Activated CD4-positive, alpha-beta T cell treated with anti-CD3 and anti-CD28 coated beads, Interleukin-2, amount 10 ng/mL, durations not matched to agents 24 days and 14 days (primary cell): Measurements from ENCODE around the gene EFCAB3. TPM values are rescaled to one million over a fixed set of nuclear protein-coding genes. Genes with fewer than 3 reads are reported as not detected.
A peak's percentile ranks its signal among the peaks of the same experiment; 100 is the strongest.
"Not testable (repeated sequence)": the region's sequence is repeated elsewhere in the genome, so short reads cannot be mapped to it uniquely, and the experiment has no call there.

Experiments
- DNase-seq: peaks from one replicate; pipeline ENCODE4 v3.0.0; 2022
- H3K27ac Mint-ChIP-seq: one replicate; pipeline ENCODE4 v1.8.0; 2022; ENCODE audit warnings: mild to moderate bottlenecking, mixed read lengths
- H3K27me3 Mint-ChIP-seq: one replicate; pipeline ENCODE4 v1.8.0; 2022; ENCODE audit warnings: mixed read lengths
- H3K36me3 Mint-ChIP-seq: one replicate; pipeline ENCODE4 v1.8.0; 2022; ENCODE audit warnings: low read depth, mild to moderate bottlenecking, mixed read lengths
- H3K4me1 Mint-ChIP-seq: one replicate; pipeline ENCODE4 v1.8.0; 2021; ENCODE audit warnings: mixed read lengths
- H3K4me3 Mint-ChIP-seq: one replicate; pipeline ENCODE4 v1.8.0; 2022; ENCODE audit warnings: mild to moderate bottlenecking, moderate library complexity, mixed read lengths
- H3K9me3 Mint-ChIP-seq: one replicate; pipeline ENCODE4 v1.8.0; 2021; ENCODE audit warnings: mixed read lengths
- intact Hi-C: fragments of 100-400 bp; cut with micrococcal nuclease; formaldehyde crosslinking; loops from one replicate; pipeline ENCODE4 v1.15.1; 2023
- total RNA-seq: library from RNA; stranded (reverse); gene quantifications from 2 replicates; pipeline ENCODE4 v1.2.3, GENCODE V29; 2022

EFCAB3 gene
- total RNA-seq, result not detected in 2 replicates

GRCh38 chr17:62380253-62380652 is at the start of gene EFCAB3:
Gene EFCAB3 (plus strand): TSS chr17:62380553. CDS start chr17:62382980, 2,427 bp downstream.
- no peak for DNase-seq
- Mint-ChIP-seq H3K27me3 (peaks cover 19% of the 10 kb centered on the region), H3K27ac (no peak within 1 kb of the TSS), H3K4me1 (no peaks in the 10 kb centered on the region), H3K36me3 (no peaks in the 10 kb centered on the region), H3K9me3 (no peaks in the 10 kb centered on the region), H3K4me3 (no peak within 1 kb of the TSS)
- intact Hi-C loops, result no loop called here

DNA sequence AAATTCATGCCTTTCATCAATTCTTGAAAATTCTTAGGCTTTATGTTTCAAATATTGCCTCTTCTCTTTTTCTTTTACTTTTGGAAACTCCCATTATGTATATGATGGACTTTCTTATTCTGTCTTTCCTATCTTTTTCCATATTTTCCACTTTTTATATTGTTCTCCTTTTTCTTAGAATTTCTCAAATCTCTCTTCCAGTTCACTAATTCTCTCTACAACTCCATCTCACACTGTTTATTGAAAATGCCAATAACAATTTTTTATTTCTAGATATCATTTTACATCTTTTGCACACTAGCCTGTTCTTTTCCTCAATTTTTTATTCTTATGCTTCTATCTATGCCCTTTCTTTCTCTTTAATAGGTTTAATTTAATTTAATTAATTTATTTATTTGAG is 43.8 kb upstream of the EFCAB3 start:
- no peak for DNase-seq
- H3K9me3 Mint-ChIP-seq, result peaks cover 4% of the 10 kb centered on the region
- H3K27me3 Mint-ChIP-seq, result peaks cover 2% of the 10 kb centered on the region
- no peaks in the 10 kb centered on the region for H3K4me1 Mint-ChIP-seq
- no peak overlapping the region for H3K4me3 Mint-ChIP-seq
- H3K27ac Mint-ChIP-seq, result no peak overlapping the region
- H3K36me3 Mint-ChIP-seq, result no peaks in the 10 kb centered on the region
- intact Hi-C loops, result no loop called here

DNA sequence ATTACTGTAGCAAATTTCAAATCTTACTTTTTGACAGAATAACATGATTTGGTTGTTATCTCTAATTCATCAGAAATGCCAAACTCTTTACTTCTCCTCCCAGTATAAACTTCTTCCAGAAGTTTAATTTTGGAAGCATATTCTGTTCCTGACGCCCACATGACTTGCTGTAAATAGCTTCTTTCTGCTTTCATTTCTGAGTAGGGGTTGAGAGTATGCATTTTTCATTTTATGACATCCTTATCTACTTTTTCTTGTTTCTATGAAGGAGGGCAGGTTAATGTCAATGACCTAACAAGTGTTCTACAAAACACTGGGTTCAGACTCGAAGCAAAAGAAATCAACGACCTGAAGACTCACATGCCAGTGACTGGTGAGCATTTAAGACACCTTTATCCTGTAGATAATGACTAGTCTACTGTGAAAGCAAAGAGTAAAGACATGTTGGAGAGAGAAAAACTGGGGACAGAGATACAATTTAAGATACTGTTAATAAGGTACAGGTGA is 36.5 kb upstream of the EFCAB3 start:
- intact Hi-C loops, result no loop called here
- Mint-ChIP-seq H3K27me3 (peaks cover 26% of the 10 kb centered on the region), H3K36me3 (no peaks in the 10 kb centered on the region), H3K4me3 (no peak overlapping the region), H3K4me1 (no peaks in the 10 kb centered on the region), H3K27ac (no peak overlapping the region), H3K9me3 (no peaks in the 10 kb centered on the region)
- DNase-seq, result no peak

DNA sequence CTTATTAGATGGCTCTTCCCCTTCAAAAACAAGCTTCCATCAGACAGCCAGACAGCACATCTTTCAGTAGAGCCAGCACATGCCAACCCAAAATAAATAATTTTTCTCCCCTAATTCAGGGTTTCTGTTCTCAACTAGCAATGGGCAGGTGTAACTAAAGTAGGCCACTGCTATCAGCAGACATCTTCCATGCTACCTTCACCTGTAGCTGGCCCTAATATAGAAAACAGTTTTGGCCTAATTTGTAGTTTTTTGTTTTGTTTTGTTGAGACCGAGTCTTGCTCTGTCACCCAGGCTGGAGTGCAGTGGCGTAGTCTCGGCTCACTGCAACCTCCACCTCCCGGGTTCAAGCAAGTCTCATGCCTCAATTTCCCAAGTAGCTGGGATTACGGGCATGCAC is 29.2 kb upstream of the EFCAB3 start:
- H3K4me1 Mint-ChIP-seq, result no peaks in the 10 kb centered on the region
- H3K27ac Mint-ChIP-seq, result no peak overlapping the region
- H3K36me3 Mint-ChIP-seq, result no peaks in the 10 kb centered on the region
- peaks cover 19% of the 10 kb centered on the region for H3K27me3 Mint-ChIP-seq
- no peak for DNase-seq
- intact Hi-C loops, result no loop called here
- H3K4me3 Mint-ChIP-seq, result no peak overlapping the region
- H3K9me3 Mint-ChIP-seq, result no peaks in the 10 kb centered on the region

DNA sequence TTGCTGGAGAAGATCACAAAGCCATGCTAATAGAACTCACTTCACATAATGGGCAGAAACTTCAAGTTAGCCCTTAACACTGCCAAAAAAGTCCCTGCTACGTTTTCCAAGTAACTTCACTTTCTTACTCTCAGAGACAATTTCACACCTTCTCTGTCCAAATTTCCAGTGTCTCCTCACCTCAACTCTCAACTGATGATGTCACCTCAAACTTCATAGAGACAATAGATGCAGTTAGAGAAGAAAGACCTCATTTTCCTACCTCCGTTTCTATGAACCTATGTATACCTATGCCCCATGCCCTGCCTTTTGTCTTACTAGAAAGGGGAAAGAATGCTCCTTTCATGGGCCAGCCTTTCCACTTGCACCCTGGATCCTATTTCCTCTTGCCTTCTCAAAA is 14.2 kb upstream of the EFCAB3 start:
- Mint-ChIP-seq H3K36me3 (no peaks in the 10 kb centered on the region), H3K4me3 (no peak overlapping the region), H3K27ac (no peak overlapping the region), H3K9me3 (no peaks in the 10 kb centered on the region), H3K4me1 (no peaks in the 10 kb centered on the region), H3K27me3 (no peaks in the 10 kb centered on the region)
- intact Hi-C loops, result no loop called here
- no peak for DNase-seq

DNA sequence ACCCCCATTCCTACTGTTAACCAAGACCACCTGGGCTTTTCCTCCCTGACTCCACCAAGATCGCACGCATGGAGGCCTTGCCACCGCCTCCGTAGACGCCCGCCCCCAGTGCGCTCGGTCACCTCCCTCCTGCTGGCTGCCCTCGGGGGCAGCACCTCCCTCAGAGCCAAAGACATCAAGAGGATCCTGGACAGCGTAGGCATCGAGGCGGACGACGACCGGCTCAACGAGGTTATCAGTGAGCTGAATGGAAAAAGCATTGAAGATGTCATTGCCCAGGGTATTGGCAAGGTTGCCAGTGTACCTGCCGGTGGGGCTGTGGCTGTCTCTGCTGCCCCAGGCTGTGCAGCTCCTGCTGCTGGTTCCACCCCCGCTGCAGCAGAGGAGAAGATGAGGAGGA is 1.2 kb downstream of the EFCAB3 start:
- Mint-ChIP-seq H3K4me1 (no peaks in the 10 kb centered on the region), H3K9me3 (no peaks in the 10 kb centered on the region), H3K27ac (no peak overlapping the region), H3K27me3 (peaks cover 20% of the 10 kb centered on the region), H3K36me3 (no peaks in the 10 kb centered on the region), H3K4me3 (no peak overlapping the region)
- intact Hi-C loops, result no loop called here
- DNase-seq, result no peak

DNA sequence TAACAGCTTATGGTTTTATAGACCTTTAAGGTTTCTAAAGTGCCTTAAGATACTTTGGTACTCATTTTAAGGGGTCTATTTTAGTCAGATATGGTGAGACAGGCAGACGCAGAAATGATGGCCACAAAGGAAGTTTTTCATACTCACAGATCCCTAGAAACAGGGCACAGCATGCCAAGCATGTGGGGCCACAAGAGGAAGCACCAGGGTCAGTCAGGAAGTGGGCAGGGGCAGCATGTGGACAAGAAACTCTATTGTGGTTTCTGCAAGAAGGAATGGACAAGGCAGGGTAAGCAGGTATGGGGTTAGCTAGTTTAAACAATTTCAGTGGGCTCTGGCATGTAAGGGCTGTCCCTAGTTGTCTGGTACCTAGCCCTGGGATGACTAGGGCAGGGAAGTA is 8.5 kb downstream of the EFCAB3 start:
- no peak overlapping the region for H3K4me3 Mint-ChIP-seq
- peaks cover 23% of the 10 kb centered on the region for H3K27me3 Mint-ChIP-seq
- H3K4me1 Mint-ChIP-seq, result no peaks in the 10 kb centered on the region
- H3K27ac Mint-ChIP-seq, result no peak overlapping the region
- no peaks in the 10 kb centered on the region for H3K9me3 Mint-ChIP-seq
- no peak for DNase-seq
- H3K36me3 Mint-ChIP-seq, result no peaks in the 10 kb centered on the region
- intact Hi-C loops, result no loop called here

GRCh38 chr17:62392908-62393307 is 12.6 kb downstream of the EFCAB3 start:
- H3K9me3 Mint-ChIP-seq, result no peaks in the 10 kb centered on the region
- no peak for DNase-seq
- peaks cover 16% of the 10 kb centered on the region for H3K27me3 Mint-ChIP-seq
- H3K27ac Mint-ChIP-seq, result no peak overlapping the region
- H3K36me3 Mint-ChIP-seq, result no peaks in the 10 kb centered on the region
- intact Hi-C loops, result no loop called here
- H3K4me1 Mint-ChIP-seq, result no peaks in the 10 kb centered on the region
- no peak overlapping the region for H3K4me3 Mint-ChIP-seq

GRCh38 chr17:62398891-62399290 is 18.5 kb downstream of the EFCAB3 start:
- no peak for DNase-seq
- intact Hi-C loops, result no loop called here
- H3K36me3 Mint-ChIP-seq, result no peaks in the 10 kb centered on the region

DNA sequence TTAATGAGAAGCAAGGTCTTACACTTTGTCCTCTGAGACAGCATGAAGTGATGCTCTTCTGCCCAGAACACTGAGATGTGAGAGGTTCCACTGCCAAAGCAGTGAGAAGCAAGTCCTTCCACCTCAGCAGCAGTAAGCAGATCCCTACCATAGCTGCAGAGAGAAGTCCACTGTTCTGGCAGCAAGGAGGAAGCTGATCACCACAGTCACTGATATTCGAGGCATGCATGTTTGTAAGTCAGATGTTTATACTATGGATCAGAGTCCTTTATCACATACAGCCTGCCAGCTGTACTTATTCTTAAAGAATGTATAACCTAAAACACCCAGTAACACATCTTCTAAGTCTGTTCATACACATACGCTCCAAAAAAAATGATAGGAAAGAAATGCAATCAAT is 25.1 kb downstream of the EFCAB3 start:
- intact Hi-C loops, result no loop called here
- Mint-ChIP-seq H3K9me3 (peaks cover 3% of the 10 kb centered on the region), H3K36me3 (no peaks in the 10 kb centered on the region), H3K4me1 (no peaks in the 10 kb centered on the region), H3K4me3 (no peak overlapping the region), H3K27me3 (peaks cover 23% of the 10 kb centered on the region), H3K27ac (no peak overlapping the region)
- no peak for DNase-seq

More at GRCh38 chr17:62398891-62399290, 18.5 kb downstream of the EFCAB3 start:
- H3K27me3 Mint-ChIP-seq, result peaks cover 17% of the 10 kb centered on the region
- H3K4me1 Mint-ChIP-seq, result no peaks in the 10 kb centered on the region
- no peak overlapping the region for H3K27ac Mint-ChIP-seq
- no peak overlapping the region for H3K4me3 Mint-ChIP-seq
- H3K9me3 Mint-ChIP-seq, result peaks cover 3% of the 10 kb centered on the region

DNA sequence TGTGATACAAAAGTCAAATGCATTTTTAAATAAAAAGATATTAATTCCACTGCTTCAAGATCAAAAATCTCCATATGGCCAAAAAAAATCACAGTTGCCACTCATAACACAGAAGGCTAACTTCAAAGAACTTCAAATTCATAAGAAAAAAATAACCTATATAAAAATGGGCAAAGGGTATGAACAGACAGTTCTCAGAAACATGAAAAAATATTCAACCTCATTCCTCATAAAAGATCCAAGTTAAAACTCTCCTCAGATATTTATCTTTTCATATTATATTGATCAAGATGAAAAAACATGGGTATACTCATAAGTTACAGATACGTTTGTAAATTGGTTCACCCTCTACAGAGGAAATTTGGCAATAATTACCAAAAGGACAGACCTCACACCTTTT is 32.7 kb downstream of the EFCAB3 start:
- H3K27ac Mint-ChIP-seq, H3K36me3 Mint-ChIP-seq, H3K4me1 Mint-ChIP-seq, intact Hi-C loops, H3K4me3 Mint-ChIP-seq, DNase-seq, H3K9me3 Mint-ChIP-seq: not testable (repeated sequence)
- peaks cover 23% of the 10 kb centered on the region for H3K27me3 Mint-ChIP-seq

GRCh38 chr17:62423647-62424461 is 43.5 kb downstream of the EFCAB3 start, which contains the start of gene METTL2A:
Gene METTL2A (plus strand): TSS chr17:62423897. CDS start chr17:62423903, 6 bp downstream.
- Mint-ChIP-seq H3K4me1 (peaks cover 19% of the 10 kb centered on the region), H3K4me3 (peak within 1 kb of the TSS; percentile 91), H3K27ac (peak within 1 kb of the TSS; percentile 90), H3K36me3 (peaks cover 22% of the 10 kb centered on the region)
- DNase-seq, result peak; percentile 96
- intact Hi-C loops, result loop anchor here (2.0 kb wide), 1 partner anchor 55 kb away; the partner anchor contains the start of gene TLK2
- not testable (repeated sequence) for H3K9me3 Mint-ChIP-seq, H3K27me3 Mint-ChIP-seq

DNA sequence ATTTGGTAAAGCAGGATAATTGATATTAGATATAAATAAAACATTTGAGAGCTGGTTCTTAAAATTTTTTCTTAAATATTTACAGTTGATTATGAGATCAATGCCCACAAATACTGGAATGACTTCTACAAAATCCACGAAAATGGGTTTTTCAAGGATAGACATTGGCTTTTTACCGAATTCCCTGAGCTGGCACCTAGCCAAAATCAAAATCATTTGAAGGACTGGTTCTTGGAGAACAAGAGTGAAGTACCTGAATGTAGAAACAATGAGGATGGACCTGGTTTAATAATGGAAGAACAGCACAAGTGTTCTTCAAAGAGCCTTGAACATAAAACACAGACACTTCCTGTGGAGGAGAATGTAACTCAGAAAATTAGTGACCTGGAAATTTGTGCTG is 45.9 kb downstream of the EFCAB3 start:
- H3K36me3 Mint-ChIP-seq, result peaks cover 24% of the 10 kb centered on the region
- H3K27ac Mint-ChIP-seq, H3K27me3 Mint-ChIP-seq, intact Hi-C loops, DNase-seq, H3K4me3 Mint-ChIP-seq, H3K9me3 Mint-ChIP-seq: not testable (repeated sequence)
- H3K4me1 Mint-ChIP-seq, result peaks cover 19% of the 10 kb centered on the region

DNA sequence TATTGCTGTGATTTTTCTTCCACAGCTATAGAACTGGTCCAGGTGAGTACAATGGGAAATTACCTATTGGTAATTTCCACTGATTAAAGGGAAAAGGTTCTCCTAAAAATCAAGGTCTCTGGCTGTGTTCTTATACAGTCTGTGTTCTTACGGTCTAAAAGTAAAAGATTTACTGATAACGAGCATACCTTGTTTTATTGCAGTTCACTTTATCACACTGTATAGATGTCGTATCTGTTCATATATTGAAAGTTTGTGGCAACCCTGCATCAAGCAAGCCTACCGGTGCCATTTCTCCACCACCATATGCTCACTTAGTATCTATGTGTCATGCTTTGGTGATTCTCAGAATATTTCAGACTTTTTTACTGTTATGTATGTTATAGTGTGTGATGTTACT is 54.9 kb downstream of the EFCAB3 start:
- H3K9me3 Mint-ChIP-seq, H3K27ac Mint-ChIP-seq, H3K4me3 Mint-ChIP-seq, DNase-seq, H3K4me1 Mint-ChIP-seq, intact Hi-C loops, H3K27me3 Mint-ChIP-seq: not testable (repeated sequence)
- peaks cover 15% of the 10 kb centered on the region for H3K36me3 Mint-ChIP-seq
